Panc1 (cell line): ENCODE results near the gene EEF2K. TPM values are rescaled to one million over a fixed set of nuclear protein-coding genes. Genes with fewer than 3 reads are reported as not detected.

ENCODE experiments used
- ATAC-seq: fragments of 200-7000 bp; cut with Tn5 transposase; 2 replicates; pipeline ENCODE4 v1.9.1; 2020; ENCODE audit warnings: mild to moderate bottlenecking, moderate library complexity
- BruUV-seq: library from RNA; stranded (reverse); fragments of 400-500 nt; replicated peaks from 2 replicates; lab custom pipeline; 2021; lab: Mats Ljungman, UMichigan
- CTCF ChIA-PET: fragments of 300-600 bp; sonication (Branson Sonifier 250); formaldehyde crosslinking; loops from one replicate; lab custom pipeline; 2022; ENCODE audit warnings: antibody characterized with exemption; lab: Charles Lee
- POLR2A ChIA-PET: fragments of 300-600 bp; sonication (Branson Sonifier 250); formaldehyde crosslinking; loops from one replicate; lab custom pipeline; 2022; ENCODE audit warnings: antibody characterized with exemption; lab: Charles Lee
- DNase-seq: peaks from one replicate; pipeline ENCODE4 v3.0.0-alpha.2; 2010; ENCODE audit warnings: low read depth, low spot score
- H3K27ac ChIP-seq: 2 replicates; pipeline ENCODE4 v1.5.1; 2011; ENCODE audit warnings: mild to moderate bottlenecking, low read length, inconsistent platforms
- H3K27me3 ChIP-seq: fragments of 200-500 bp; sonication (Bioruptor generic); 2 replicates; pipeline ENCODE4 v1.6.0; 2014; ENCODE audit warnings: low read length, inconsistent platforms; ENCODE audit not compliant: control insufficient read depth, insufficient read depth
- H3K36me3 ChIP-seq: fragments of 200-500 bp; sonication (Bioruptor generic); 2 replicates; pipeline ENCODE4 v1.5.1; 2014; ENCODE audit warnings: inconsistent platforms, mild to moderate bottlenecking, low read length, moderate library complexity; ENCODE audit not compliant: control insufficient read depth, insufficient read depth
- H3K4me1 ChIP-seq: 2 replicates; pipeline ENCODE4 v1.5.1; 2011; ENCODE audit warnings: inconsistent platforms, mild to moderate bottlenecking, low read length, moderate library complexity; ENCODE audit not compliant: control insufficient read depth, insufficient read depth
- H3K4me3 ChIP-seq, 2 experiments: 2 replicates each; pipeline ENCODE4 v1.5.1; 2011 to 2012; ENCODE audit warnings: low read depth in 2 of 2, low read length in 2 of 2, mild to moderate bottlenecking in 2 of 2, inconsistent platforms in 1 of 2, moderate library complexity in 1 of 2
- H3K9me3 ChIP-seq: fragments of 200-500 bp; sonication (Bioruptor generic); 2 replicates; pipeline ENCODE4 v1.5.1; 2014; ENCODE audit warnings: low read depth, mild to moderate bottlenecking, inconsistent platforms, low read length, moderate library complexity; ENCODE audit not compliant: control insufficient read depth, insufficient read depth
- POLR2AphosphoS5 ChIP-seq: IDR thresholded peaks from 2 replicates; pipeline ENCODE4 v1.6.1; 2012; ENCODE audit warnings: mild to moderate bottlenecking, low read depth, low read length, moderate library complexity
- SIN3A ChIP-seq: IDR thresholded peaks from 2 replicates; pipeline ENCODE4 v1.6.1; 2012; ENCODE audit warnings: low read depth, mild to moderate bottlenecking, low read length, moderate library complexity, borderline replicate concordance; ENCODE audit not compliant: insufficient read depth
- TCF7L2 ChIP-seq: IDR thresholded peaks from 2 replicates; pipeline ENCODE4 v1.6.1; 2011; ENCODE audit warnings: mild to moderate bottlenecking, low read depth, low read length, inconsistent platforms
- in situ Hi-C: cut with HindIII; loops from 2 replicates; pipeline ENCODE4 v1.10.0; 2016; ENCODE audit warnings: low sequenced_read_pairs, low pct_unique_long_range_greater_than_20kb
- intact Hi-C: fragments of 100-400 bp; cut with micrococcal nuclease; formaldehyde crosslinking; loops from one replicate; pipeline ENCODE4 v1.10.0; 2022; ENCODE audit not compliant: unreplicated experiment
- total RNA-seq: library from RNA; stranded (reverse); gene quantifications from one replicate; pipeline ENCODE4 v1.2.1, GENCODE V29; 2021; ENCODE audit not compliant: unreplicated experiment
- TF ChIP-seq, protein P1 (sequence below): fragments of 450-650 bp; IDR thresholded peaks from 2 replicates; pipeline ENCODE4 v1.5.1; 2017; ENCODE audit warnings: mild to moderate bottlenecking
- TF ChIP-seq, protein P2 (sequence below), 2 experiments: IDR thresholded peaks; 2 replicates each; pipeline ENCODE4 v1.6.1; 2011 to 2012; ENCODE audit warnings: low read depth in 2 of 2, control low read depth in 1 of 2, low read length in 1 of 2, mild to moderate bottlenecking in 1 of 2, moderate library complexity in 1 of 2; ENCODE audit not compliant: insufficient read depth in 1 of 2

Gene EEF2K
- total RNA-seq, 1 experiment from 2014 or later = 15.0 TPM

DNA sequence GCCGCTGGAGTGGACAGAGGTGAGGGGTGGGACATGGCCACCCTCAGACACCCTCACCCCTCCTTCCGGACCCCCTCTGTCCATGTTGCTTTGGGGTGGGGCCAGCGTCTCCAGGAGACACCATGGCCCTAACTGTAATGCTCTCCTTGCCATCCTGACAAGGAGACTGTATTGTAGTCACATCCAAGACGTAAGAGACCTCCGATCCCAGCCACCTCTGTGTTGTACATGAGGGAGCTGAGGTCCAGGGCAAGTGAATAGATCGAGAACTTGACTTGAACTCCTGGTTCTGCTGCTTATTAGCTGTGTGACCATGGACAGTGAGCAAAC, 121.3 kb downstream of the EEF2K start:
- in situ Hi-C loops = no loop called here
- no peak overlapping the region for H3K27ac ChIP-seq
- no peak overlapping the region for H3K4me3 ChIP-seq
- TF ChIP-seq, protein P1, sequence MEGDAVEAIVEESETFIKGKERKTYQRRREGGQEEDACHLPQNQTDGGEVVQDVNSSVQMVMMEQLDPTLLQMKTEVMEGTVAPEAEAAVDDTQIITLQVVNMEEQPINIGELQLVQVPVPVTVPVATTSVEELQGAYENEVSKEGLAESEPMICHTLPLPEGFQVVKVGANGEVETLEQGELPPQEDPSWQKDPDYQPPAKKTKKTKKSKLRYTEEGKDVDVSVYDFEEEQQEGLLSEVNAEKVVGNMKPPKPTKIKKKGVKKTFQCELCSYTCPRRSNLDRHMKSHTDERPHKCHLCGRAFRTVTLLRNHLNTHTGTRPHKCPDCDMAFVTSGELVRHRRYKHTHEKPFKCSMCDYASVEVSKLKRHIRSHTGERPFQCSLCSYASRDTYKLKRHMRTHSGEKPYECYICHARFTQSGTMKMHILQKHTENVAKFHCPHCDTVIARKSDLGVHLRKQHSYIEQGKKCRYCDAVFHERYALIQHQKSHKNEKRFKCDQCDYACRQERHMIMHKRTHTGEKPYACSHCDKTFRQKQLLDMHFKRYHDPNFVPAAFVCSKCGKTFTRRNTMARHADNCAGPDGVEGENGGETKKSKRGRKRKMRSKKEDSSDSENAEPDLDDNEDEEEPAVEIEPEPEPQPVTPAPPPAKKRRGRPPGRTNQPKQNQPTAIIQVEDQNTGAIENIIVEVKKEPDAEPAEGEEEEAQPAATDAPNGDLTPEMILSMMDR = no peak
- TF ChIP-seq POLR2AphosphoS5 (no peak), SIN3A (no peak), TCF7L2 (no peak)
- TF ChIP-seq, protein P2, sequence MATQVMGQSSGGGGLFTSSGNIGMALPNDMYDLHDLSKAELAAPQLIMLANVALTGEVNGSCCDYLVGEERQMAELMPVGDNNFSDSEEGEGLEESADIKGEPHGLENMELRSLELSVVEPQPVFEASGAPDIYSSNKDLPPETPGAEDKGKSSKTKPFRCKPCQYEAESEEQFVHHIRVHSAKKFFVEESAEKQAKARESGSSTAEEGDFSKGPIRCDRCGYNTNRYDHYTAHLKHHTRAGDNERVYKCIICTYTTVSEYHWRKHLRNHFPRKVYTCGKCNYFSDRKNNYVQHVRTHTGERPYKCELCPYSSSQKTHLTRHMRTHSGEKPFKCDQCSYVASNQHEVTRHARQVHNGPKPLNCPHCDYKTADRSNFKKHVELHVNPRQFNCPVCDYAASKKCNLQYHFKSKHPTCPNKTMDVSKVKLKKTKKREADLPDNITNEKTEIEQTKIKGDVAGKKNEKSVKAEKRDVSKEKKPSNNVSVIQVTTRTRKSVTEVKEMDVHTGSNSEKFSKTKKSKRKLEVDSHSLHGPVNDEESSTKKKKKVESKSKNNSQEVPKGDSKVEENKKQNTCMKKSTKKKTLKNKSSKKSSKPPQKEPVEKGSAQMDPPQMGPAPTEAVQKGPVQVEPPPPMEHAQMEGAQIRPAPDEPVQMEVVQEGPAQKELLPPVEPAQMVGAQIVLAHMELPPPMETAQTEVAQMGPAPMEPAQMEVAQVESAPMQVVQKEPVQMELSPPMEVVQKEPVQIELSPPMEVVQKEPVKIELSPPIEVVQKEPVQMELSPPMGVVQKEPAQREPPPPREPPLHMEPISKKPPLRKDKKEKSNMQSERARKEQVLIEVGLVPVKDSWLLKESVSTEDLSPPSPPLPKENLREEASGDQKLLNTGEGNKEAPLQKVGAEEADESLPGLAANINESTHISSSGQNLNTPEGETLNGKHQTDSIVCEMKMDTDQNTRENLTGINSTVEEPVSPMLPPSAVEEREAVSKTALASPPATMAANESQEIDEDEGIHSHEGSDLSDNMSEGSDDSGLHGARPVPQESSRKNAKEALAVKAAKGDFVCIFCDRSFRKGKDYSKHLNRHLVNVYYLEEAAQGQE (IDR thresholded peaks at IDR 0.05; ENCODE audit: insufficient read depth in 1 of 2, low read depth in 2 of 2, low read length in 1 of 2) = no peak
- CTCF ChIA-PET = no interaction called here
- H3K4me1 ChIP-seq = no peaks in the 10 kb centered on the region
- ATAC-seq (no peak), DNase-seq (no peak)
- no peaks in the 10 kb centered on the region; the same call in 1 of the 2 replicates for H3K36me3 ChIP-seq
- POLR2A ChIA-PET = interaction anchor here (0.5 kb wide), 1 partner anchor 49 kb away, joined by 3 read pairs; no protein-coding TSS in a partner anchor
- H3K27me3 ChIP-seq = no peaks in the 10 kb centered on the region
- H3K9me3 ChIP-seq = no peaks in the 10 kb centered on the region
- intact Hi-C loops = no loop called here
- BruUV-seq = no TSS peak

DNA sequence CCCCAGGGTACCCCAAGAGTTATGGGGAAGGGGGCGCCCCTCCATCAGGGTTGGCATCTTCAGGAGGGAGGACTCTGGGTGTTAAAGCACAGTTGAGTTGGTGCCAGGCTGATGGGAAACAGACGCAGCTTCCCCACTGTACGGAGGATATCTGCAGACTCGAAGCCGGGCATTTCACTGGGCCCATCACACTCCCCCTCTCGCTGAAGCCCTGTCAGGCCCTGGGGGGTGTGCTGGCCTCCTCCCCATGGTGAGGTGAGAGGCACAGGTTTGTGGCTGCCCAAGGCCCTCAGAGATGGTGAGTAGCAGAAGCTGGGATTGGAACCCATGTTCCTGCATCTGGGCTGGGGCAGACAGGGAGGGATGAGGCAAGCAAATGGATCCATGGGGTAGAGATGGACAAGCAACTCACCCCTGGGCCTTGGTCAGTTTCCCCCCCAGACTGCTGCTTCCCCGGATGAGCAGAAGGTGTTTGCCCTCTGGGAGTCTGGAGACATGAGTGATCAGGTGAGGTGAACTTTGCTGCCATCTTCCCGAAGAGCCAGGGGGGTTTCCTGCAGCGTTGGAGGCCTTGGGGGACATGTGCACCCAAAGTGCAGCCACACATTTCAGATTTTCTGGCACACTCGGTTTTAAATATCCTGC, 122.1 kb downstream of the EEF2K start:
- ChIA-PET POLR2A (no interaction called here), CTCF (no interaction called here)

More for the DNA sequence above, 122.1 kb downstream of the EEF2K start:
- in situ Hi-C loops (no loop called here), intact Hi-C loops (no loop called here)
- H3K27me3 ChIP-seq = no peaks in the 10 kb centered on the region
- no peaks in the 10 kb centered on the region for H3K9me3 ChIP-seq
- ATAC-seq (no peak), DNase-seq (no peak)
- no peak overlapping the region for H3K27ac ChIP-seq
- no peaks in the 10 kb centered on the region for H3K4me1 ChIP-seq
- H3K4me3 ChIP-seq = no peak overlapping the region
- TF ChIP-seq, protein P1 = no peak
- TF ChIP-seq, protein P2 (IDR thresholded peaks at IDR 0.05; ENCODE audit: insufficient read depth in 1 of 2, low read depth in 2 of 2, low read length in 1 of 2) = no peak
- TF ChIP-seq TCF7L2 (no peak), SIN3A (no peak), POLR2AphosphoS5 (no peak)
- H3K36me3 ChIP-seq = no peaks in the 10 kb centered on the region; the same call in 1 of the 2 replicates
- BruUV-seq = no TSS peak
